GM23338 (cell line): Measurements from ENCODE around the gene MYBL2. TPM values are rescaled to one million over a fixed set of nuclear protein-coding genes. Genes with fewer than 3 reads are reported as not detected.

Experiments used
- ATAC-seq: fragments of 200-7000 bp; cut with Tn5 transposase; 3 replicates; pipeline ENCODE4 v1.9.1; 2020
- DNase-seq: peaks from one replicate; pipeline ENCODE4 v3.0.0-alpha.2; 2015; ENCODE audit warnings: low spot score
- H2AFZ ChIP-seq: fragments of 200-600 bp; sonication (generic); 2 replicates; pipeline ENCODE4 v1.8.0; 2016; ENCODE audit warnings: antibody characterized with exemption, mild to moderate bottlenecking, moderate library complexity
- H3F3A ChIP-seq: fragments of 200-600 bp; sonication (generic); replicated peaks from 2 replicates; pipeline ENCODE4 v1.8.0; 2017; ENCODE audit warnings: antibody characterized with exemption, mixed run types, low read depth
- H3K27ac ChIP-seq: fragments of 200-600 bp; sonication (generic); 2 replicates; pipeline ENCODE4 v1.6.1; 2016; ENCODE audit warnings: low read depth
- H3K27me3 ChIP-seq: fragments of 200-600 bp; sonication (generic); 2 replicates; pipeline ENCODE4 v1.8.0; 2016; ENCODE audit warnings: mild to moderate bottlenecking, mixed run types, moderate library complexity; ENCODE audit not compliant: insufficient read depth
- H3K36me3 ChIP-seq: fragments of 200-600 bp; sonication (generic); 2 replicates; pipeline ENCODE4 v1.8.0; 2016; ENCODE audit warnings: mild to moderate bottlenecking; ENCODE audit not compliant: insufficient read depth
- H3K4me1 ChIP-seq: fragments of 200-600 bp; sonication (generic); 2 replicates; pipeline ENCODE4 v1.8.0; 2016; ENCODE audit warnings: mild to moderate bottlenecking, moderate library complexity; ENCODE audit not compliant: insufficient read depth
- H3K4me2 ChIP-seq: fragments of 200-600 bp; sonication (generic); 2 replicates; pipeline ENCODE4 v1.7.1; 2017; ENCODE audit warnings: mixed run types
- H3K4me3 ChIP-seq: fragments of 200-600 bp; sonication (generic); 2 replicates; pipeline ENCODE4 v1.6.1; 2016; ENCODE audit warnings: mixed run types
- H3K79me2 ChIP-seq: fragments of 200-600 bp; sonication (generic); replicated peaks from 2 replicates; pipeline ENCODE4 v1.8.0; 2017; ENCODE audit warnings: mild to moderate bottlenecking; ENCODE audit not compliant: insufficient read depth
- H3K9me2 ChIP-seq: fragments of 200-600 bp; sonication (generic); 2 replicates; pipeline ENCODE4 v1.8.0; 2017; ENCODE audit not compliant: insufficient read depth
- H4K20me1 ChIP-seq: fragments of 200-600 bp; sonication (generic); replicated peaks from 2 replicates; pipeline ENCODE4 v1.8.0; 2017; ENCODE audit warnings: mild to moderate bottlenecking; ENCODE audit not compliant: insufficient read depth
- H3K27ac Mint-ChIP-seq: 2 replicates; pipeline ENCODE4 v1.8.0; 2020; ENCODE audit warnings: inconsistent platforms, mild to moderate bottlenecking, moderate library complexity, mixed read lengths
- H3K27me3 Mint-ChIP-seq: 3 replicates; pipeline ENCODE4 v1.8.0; 2022; ENCODE audit warnings: low read depth, mild to moderate bottlenecking, moderate library complexity, mixed read lengths, inconsistent platforms; ENCODE audit not compliant: insufficient read depth, poor library complexity
- H3K36me3 Mint-ChIP-seq: 3 replicates; pipeline ENCODE4 v1.8.0; 2021; ENCODE audit warnings: low read depth, mild to moderate bottlenecking, inconsistent platforms, moderate library complexity, mixed read lengths
- H3K4me1 Mint-ChIP-seq: 3 replicates; pipeline ENCODE4 v1.8.0; 2020; ENCODE audit warnings: mild to moderate bottlenecking, inconsistent platforms, mixed read lengths
- H3K4me3 Mint-ChIP-seq: 3 replicates; pipeline ENCODE4 v1.8.0; 2021; ENCODE audit warnings: moderate library complexity, mild to moderate bottlenecking, inconsistent platforms, mixed read lengths
- H3K9me3 Mint-ChIP-seq: 3 replicates; pipeline ENCODE4 v1.8.0; 2020; ENCODE audit warnings: moderate library complexity, mild to moderate bottlenecking, inconsistent platforms, mixed read lengths
- CREB1 ChIP-seq: fragments of 250-450 bp; sonication (Bioruptor Pico); IDR thresholded peaks from 2 replicates; pipeline ENCODE4 v1.5.0; 2020; ENCODE audit warnings: low read depth, mild to moderate bottlenecking, moderate library complexity
- EZH2 ChIP-seq: fragments of 200-600 bp; sonication (generic); IDR thresholded peaks from one replicate; pipeline ENCODE4 v1.8.0; 2017; ENCODE audit warnings: antibody characterized with exemption, mild to moderate bottlenecking, low read depth; ENCODE audit not compliant: unreplicated experiment
- EZH2phosphoT487 ChIP-seq: fragments of 200-600 bp; sonication (generic); IDR thresholded peaks from one replicate; pipeline ENCODE4 v1.8.1; 2018; ENCODE audit warnings: antibody characterized with exemption; ENCODE audit not compliant: unreplicated experiment
- JUNB ChIP-seq: IDR thresholded peaks from one replicate; pipeline ENCODE4 v1.6.1; 2016; ENCODE audit warnings: antibody characterized with exemption; ENCODE audit not compliant: unreplicated experiment
- NANOG ChIP-seq: IDR thresholded peaks from 2 replicates; pipeline ENCODE4 v1.6.1; 2016; ENCODE audit warnings: antibody characterized with exemption, borderline replicate concordance
- POLR2AphosphoS5 ChIP-seq: IDR thresholded peaks from 2 replicates; pipeline ENCODE4 v1.6.1; 2016; ENCODE audit warnings: antibody characterized with exemption, low read depth
- STAT1 ChIP-seq: IDR thresholded peaks from one replicate; pipeline ENCODE4 v1.6.1; 2016; ENCODE audit warnings: antibody characterized with exemption; ENCODE audit not compliant: unreplicated experiment
- ZNF114 ChIP-seq: fragments of 250-450 bp; sonication (Bioruptor Pico); IDR thresholded peaks from 2 replicates; pipeline ENCODE4 v1.5.0; 2020; ENCODE audit warnings: mild to moderate bottlenecking, moderate library complexity
- polyA plus RNA-seq: library from polyadenylated mRNA; unstranded; fragments of >200 nt; fragmentation: Nextera tagmentation; extraction: Ambion mirVana; gene quantifications from 2 replicates; pipeline ENCODE4 v1.2.1, GENCODE V29; 2016
- total RNA-seq: library from RNA; depleted of rRNA; stranded (reverse); fragments of >200 nt; shearing (Covaris generic); gene quantifications from 2 replicates; pipeline ENCODE4 v1.2.3, GENCODE V29; 2014
- TF ChIP-seq, protein P1 (sequence below): IDR thresholded peaks from one replicate; pipeline ENCODE4 v1.6.1; 2018; ENCODE audit warnings: antibody characterized with exemption; ENCODE audit not compliant: unreplicated experiment
- TF ChIP-seq, protein P2 (sequence below), 2 experiments: fragments of 200-600 bp in 1 of 2; sonication (generic) in 1 of 2; conservative IDR thresholded peaks; 2 replicates each; pipeline versions ENCODE4 v1.5.1 to v1.6.1; 2016 to 2017; ENCODE audit warnings: antibody characterized with exemption in 2 of 2, low read depth in 2 of 2, mild to moderate bottlenecking in 2 of 2, moderate library complexity in 1 of 2
- TF ChIP-seq, protein P3 (sequence below): IDR thresholded peaks from 2 replicates; pipeline ENCODE4 v1.6.1; 2016; ENCODE audit warnings: antibody characterized with exemption
- TF ChIP-seq, protein P4 (sequence below): fragments of 250-450 bp; sonication (Bioruptor Pico); IDR thresholded peaks from 2 replicates; pipeline ENCODE4 v1.5.0; 2020; ENCODE audit warnings: mild to moderate bottlenecking, moderate library complexity

Gene MYBL2
- total and polyA plus RNA-seq, 2 experiments from 2014 or later = 72.3 to 131 TPM

DNA sequence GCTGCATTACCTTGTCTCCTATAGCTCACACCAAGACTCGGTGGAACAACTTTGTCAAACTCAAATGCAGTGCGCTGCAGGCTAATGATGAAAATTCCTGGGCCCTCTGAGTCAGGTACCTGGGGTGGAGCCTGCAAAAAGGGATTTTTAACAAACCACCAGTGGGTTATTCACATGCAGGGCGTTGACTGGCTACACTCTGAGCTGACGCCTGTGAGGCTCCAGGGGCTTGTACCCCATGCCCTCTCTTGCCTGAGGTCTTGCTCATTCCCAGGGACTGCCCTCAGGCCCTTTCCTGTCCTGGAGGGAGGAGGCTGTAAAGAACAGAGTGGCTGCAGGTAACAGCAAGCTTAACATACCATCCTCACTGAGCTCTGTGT lies 50.7 kb downstream of the MYBL2 start:
- Histone ChIP-seq H3K9me2 (no peaks in the 10 kb centered on the region), H3K27me3 (no peaks in the 10 kb centered on the region), H2AFZ (no peak overlapping the region), H3F3A (no peaks in the 10 kb centered on the region), H3K27ac (no peak overlapping the region), H3K4me2 (no peak overlapping the region), H3K4me3 (no peak overlapping the region), H3K4me1 (no peaks in the 10 kb centered on the region; the same call in 1 of the 2 replicates), H3K79me2 (no peaks in the 10 kb centered on the region), H3K36me3 (0 out of 2 replicates have a peak, but pooled peaks cover 8% of the 10 kb centered on the region), H4K20me1 (no peaks in the 10 kb centered on the region; the same call in none of the 2 replicates)
- Mint-ChIP-seq H3K4me1 (peaks cover 7% of the 10 kb centered on the region; the same call in 1 of the 3 replicates), H3K27ac (no peak overlapping the region), H3K4me3 (no peak overlapping the region), H3K27me3 (peaks cover 6% of the 10 kb centered on the region), H3K9me3 (no peaks in the 10 kb centered on the region; the same call in 2 of the 3 replicates), H3K36me3 (peaks cover 44% of the 10 kb centered on the region)
- TF ChIP-seq NANOG (no peak), JUNB (no peak), EZH2phosphoT487 (no peak), EZH2 (no peak), CREB1 (CRISPR knock-in tag) (no peak), ZNF114 (no peak), STAT1 (no peak), POLR2AphosphoS5 (no peak)
- TF ChIP-seq, protein P1, sequence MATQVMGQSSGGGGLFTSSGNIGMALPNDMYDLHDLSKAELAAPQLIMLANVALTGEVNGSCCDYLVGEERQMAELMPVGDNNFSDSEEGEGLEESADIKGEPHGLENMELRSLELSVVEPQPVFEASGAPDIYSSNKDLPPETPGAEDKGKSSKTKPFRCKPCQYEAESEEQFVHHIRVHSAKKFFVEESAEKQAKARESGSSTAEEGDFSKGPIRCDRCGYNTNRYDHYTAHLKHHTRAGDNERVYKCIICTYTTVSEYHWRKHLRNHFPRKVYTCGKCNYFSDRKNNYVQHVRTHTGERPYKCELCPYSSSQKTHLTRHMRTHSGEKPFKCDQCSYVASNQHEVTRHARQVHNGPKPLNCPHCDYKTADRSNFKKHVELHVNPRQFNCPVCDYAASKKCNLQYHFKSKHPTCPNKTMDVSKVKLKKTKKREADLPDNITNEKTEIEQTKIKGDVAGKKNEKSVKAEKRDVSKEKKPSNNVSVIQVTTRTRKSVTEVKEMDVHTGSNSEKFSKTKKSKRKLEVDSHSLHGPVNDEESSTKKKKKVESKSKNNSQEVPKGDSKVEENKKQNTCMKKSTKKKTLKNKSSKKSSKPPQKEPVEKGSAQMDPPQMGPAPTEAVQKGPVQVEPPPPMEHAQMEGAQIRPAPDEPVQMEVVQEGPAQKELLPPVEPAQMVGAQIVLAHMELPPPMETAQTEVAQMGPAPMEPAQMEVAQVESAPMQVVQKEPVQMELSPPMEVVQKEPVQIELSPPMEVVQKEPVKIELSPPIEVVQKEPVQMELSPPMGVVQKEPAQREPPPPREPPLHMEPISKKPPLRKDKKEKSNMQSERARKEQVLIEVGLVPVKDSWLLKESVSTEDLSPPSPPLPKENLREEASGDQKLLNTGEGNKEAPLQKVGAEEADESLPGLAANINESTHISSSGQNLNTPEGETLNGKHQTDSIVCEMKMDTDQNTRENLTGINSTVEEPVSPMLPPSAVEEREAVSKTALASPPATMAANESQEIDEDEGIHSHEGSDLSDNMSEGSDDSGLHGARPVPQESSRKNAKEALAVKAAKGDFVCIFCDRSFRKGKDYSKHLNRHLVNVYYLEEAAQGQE = no peak
- TF ChIP-seq, protein P2, sequence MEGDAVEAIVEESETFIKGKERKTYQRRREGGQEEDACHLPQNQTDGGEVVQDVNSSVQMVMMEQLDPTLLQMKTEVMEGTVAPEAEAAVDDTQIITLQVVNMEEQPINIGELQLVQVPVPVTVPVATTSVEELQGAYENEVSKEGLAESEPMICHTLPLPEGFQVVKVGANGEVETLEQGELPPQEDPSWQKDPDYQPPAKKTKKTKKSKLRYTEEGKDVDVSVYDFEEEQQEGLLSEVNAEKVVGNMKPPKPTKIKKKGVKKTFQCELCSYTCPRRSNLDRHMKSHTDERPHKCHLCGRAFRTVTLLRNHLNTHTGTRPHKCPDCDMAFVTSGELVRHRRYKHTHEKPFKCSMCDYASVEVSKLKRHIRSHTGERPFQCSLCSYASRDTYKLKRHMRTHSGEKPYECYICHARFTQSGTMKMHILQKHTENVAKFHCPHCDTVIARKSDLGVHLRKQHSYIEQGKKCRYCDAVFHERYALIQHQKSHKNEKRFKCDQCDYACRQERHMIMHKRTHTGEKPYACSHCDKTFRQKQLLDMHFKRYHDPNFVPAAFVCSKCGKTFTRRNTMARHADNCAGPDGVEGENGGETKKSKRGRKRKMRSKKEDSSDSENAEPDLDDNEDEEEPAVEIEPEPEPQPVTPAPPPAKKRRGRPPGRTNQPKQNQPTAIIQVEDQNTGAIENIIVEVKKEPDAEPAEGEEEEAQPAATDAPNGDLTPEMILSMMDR (conservative IDR thresholded peaks at IDR 0.05; ENCODE audit: low read depth in 2 of 2) = no peak
- TF ChIP-seq, protein P3, sequence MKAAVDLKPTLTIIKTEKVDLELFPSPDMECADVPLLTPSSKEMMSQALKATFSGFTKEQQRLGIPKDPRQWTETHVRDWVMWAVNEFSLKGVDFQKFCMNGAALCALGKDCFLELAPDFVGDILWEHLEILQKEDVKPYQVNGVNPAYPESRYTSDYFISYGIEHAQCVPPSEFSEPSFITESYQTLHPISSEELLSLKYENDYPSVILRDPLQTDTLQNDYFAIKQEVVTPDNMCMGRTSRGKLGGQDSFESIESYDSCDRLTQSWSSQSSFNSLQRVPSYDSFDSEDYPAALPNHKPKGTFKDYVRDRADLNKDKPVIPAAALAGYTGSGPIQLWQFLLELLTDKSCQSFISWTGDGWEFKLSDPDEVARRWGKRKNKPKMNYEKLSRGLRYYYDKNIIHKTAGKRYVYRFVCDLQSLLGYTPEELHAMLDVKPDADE = no peak
- TF ChIP-seq, protein P4, sequence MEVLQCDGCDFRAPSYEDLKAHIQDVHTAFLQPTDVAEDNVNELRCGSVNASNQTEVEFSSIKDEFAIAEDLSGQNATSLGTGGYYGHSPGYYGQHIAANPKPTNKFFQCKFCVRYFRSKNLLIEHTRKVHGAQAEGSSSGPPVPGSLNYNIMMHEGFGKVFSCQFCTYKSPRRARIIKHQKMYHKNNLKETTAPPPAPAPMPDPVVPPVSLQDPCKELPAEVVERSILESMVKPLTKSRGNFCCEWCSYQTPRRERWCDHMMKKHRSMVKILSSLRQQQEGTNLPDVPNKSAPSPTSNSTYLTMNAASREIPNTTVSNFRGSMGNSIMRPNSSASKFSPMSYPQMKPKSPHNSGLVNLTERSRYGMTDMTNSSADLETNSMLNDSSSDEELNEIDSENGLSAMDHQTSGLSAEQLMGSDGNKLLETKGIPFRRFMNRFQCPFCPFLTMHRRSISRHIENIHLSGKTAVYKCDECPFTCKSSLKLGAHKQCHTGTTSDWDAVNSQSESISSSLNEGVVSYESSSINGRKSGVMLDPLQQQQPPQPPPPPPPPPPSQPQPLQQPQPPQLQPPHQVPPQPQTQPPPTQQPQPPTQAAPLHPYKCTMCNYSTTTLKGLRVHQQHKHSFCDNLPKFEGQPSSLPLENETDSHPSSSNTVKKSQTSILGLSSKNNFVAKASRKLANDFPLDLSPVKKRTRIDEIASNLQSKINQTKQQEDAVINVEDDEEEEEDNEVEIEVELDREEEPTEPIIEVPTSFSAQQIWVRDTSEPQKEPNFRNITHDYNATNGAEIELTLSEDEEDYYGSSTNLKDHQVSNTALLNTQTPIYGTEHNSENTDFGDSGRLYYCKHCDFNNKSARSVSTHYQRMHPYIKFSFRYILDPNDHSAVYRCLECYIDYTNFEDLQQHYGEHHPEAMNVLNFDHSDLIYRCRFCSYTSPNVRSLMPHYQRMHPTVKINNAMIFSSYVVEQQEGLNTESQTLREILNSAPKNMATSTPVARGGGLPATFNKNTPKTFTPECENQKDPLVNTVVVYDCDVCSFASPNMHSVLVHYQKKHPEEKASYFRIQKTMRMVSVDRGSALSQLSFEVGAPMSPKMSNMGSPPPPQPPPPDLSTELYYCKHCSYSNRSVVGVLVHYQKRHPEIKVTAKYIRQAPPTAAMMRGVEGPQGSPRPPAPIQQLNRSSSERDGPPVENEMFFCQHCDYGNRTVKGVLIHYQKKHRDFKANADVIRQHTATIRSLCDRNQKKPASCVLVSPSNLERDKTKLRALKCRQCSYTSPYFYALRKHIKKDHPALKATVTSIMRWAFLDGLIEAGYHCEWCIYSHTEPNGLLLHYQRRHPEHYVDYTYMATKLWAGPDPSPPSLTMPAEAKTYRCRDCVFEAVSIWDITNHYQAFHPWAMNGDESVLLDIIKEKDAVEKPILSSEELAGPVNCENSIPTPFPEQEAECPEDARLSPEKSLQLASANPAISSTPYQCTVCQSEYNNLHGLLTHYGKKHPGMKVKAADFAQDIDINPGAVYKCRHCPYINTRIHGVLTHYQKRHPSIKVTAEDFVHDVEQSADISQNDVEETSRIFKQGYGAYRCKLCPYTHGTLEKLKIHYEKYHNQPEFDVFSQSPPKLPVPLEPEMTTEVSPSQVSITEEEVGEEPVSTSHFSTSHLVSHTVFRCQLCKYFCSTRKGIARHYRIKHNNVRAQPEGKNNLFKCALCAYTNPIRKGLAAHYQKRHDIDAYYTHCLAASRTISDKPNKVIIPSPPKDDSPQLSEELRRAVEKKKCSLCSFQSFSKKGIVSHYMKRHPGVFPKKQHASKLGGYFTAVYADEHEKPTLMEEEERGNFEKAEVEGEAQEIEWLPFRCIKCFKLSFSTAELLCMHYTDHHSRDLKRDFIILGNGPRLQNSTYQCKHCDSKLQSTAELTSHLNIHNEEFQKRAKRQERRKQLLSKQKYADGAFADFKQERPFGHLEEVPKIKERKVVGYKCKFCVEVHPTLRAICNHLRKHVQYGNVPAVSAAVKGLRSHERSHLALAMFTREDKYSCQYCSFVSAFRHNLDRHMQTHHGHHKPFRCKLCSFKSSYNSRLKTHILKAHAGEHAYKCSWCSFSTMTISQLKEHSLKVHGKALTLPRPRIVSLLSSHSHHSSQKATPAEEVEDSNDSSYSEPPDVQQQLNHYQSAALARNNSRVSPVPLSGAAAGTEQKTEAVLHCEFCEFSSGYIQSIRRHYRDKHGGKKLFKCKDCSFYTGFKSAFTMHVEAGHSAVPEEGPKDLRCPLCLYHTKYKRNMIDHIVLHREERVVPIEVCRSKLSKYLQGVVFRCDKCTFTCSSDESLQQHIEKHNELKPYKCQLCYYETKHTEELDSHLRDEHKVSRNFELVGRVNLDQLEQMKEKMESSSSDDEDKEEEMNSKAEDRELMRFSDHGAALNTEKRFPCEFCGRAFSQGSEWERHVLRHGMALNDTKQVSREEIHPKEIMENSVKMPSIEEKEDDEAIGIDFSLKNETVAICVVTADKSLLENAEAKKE (CRISPR knock-in tag) = no peak
- DNase-seq = no peak
- ATAC-seq = no peak
